Mammary epithelial cell (primary cell): Measurements from ENCODE around the gene HIGD2A.

Source experiments
- CTCF ChIP-seq, 2 donors: IDR thresholded peaks in 1 of 2; conservative IDR thresholded peaks in 1 of 2; 2 replicates each; pipeline ENCODE4 v1.5.1; 2011 to 2012; ENCODE audit warnings: inconsistent platforms in 2 of 2, low read length in 2 of 2, mild to moderate bottlenecking in 2 of 2, control low read depth in 1 of 2, low read depth in 1 of 2; ENCODE audit not compliant: insufficient read depth in 1 of 2; ENCODE audit errors: extremely low read depth in 1 of 2
- EZH2 ChIP-seq: IDR thresholded peaks from 2 replicates; pipeline ENCODE4 v1.6.1; 2012; ENCODE audit warnings: low read length, inconsistent platforms, borderline replicate concordance

GRCh38 chr5:176429972-176430371 is 41.4 kb downstream of the HIGD2A start:
- no peak for TF ChIP-seq CTCF (conservative IDR thresholded peaks at IDR 0.05 in 1 of 2, IDR thresholded peaks at IDR 0.05 in 1 of 2; ENCODE audit: extremely low read depth in 1 of 2, insufficient read depth in 1 of 2, low read depth in 1 of 2, low read length in 2 of 2)
- no peak for TF ChIP-seq EZH2
